A673 (cell line): Measurements from ENCODE around the gene GRM3.

ENCODE experiments used
- EZH2 ChIP-seq: fragments of 200-600 bp; sonication (generic); IDR thresholded peaks from 2 replicates; pipeline ENCODE4 v1.6.1; 2017; ENCODE audit warnings: borderline replicate concordance, low read depth, mild to moderate bottlenecking, mixed read lengths, antibody characterized with exemption, low read length; ENCODE audit not compliant: poor library complexity, severe bottlenecking
- TF ChIP-seq, protein P1 (sequence below): fragments of 300-800, 200-600 bp; sonication (generic); conservative IDR thresholded peaks from 2 replicates; pipeline ENCODE4 v1.5.1; 2017; ENCODE audit warnings: low read depth, mild to moderate bottlenecking, antibody characterized with exemption, low read length, moderate library complexity, mixed read lengths

DNA sequence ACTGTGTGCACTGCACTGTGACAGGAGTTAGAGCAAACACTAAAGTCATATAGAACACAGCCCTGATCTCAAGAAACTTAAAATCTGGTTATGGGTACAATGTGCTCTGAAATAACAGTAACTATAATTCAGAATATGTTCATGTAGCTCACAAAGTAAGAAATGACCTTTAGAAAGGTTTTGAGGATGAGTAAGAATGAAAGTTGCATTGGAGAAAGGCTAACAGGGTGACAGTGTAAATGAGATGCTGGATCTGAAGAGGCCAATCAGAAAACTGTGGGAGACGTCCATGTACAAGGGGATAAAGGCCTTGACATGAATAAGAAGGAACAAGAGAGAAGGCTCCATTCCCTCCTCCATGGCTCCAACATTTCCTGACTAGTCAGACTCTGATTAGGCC, 124.7 kb downstream of the GRM3 start:
- TF ChIP-seq, protein P1, sequence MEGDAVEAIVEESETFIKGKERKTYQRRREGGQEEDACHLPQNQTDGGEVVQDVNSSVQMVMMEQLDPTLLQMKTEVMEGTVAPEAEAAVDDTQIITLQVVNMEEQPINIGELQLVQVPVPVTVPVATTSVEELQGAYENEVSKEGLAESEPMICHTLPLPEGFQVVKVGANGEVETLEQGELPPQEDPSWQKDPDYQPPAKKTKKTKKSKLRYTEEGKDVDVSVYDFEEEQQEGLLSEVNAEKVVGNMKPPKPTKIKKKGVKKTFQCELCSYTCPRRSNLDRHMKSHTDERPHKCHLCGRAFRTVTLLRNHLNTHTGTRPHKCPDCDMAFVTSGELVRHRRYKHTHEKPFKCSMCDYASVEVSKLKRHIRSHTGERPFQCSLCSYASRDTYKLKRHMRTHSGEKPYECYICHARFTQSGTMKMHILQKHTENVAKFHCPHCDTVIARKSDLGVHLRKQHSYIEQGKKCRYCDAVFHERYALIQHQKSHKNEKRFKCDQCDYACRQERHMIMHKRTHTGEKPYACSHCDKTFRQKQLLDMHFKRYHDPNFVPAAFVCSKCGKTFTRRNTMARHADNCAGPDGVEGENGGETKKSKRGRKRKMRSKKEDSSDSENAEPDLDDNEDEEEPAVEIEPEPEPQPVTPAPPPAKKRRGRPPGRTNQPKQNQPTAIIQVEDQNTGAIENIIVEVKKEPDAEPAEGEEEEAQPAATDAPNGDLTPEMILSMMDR: no peak
- TF ChIP-seq EZH2: no peak
